ENCODE measurements around the gene SMARCA2. TPM values are rescaled to one million over a fixed set of nuclear protein-coding genes. Genes with fewer than 3 reads are reported as not detected.

Gene SMARCA2
- polyA plus RNA-seq, 2 of the 4 experiments (the other 2 are of a cell fraction): 28.7 to 33.0 TPM

GRCh38 chr9:2177121-2177520, 162.0 kb downstream of the SMARCA2 start:
- ChIA-PET CTCF (interaction anchor here (0.5 to 0.6 kb wide), 2 partner anchors 14 to 486 kb away, joined by 3 to 6 read pairs; no protein-coding TSS in a partner anchor), POLR2A (no interaction called here)
- H3K4me2 ChIP-seq: no peak overlapping the region
- H3K27ac ChIP-seq: no peak overlapping the region
- H3K9me3 ChIP-seq: peaks cover 3% of the 10 kb centered on the region; the same call in 1 of the 3 replicates
- WGBS (ENCODE audit: missing lambda C conversion rate): 54% methylated on average over 2 of the region's 2 CpGs
- DNase-seq (ENCODE audit: low read depth in 1 of 2, low spot score in 1 of 2) (no peak), ATAC-seq (no peak), FAIRE-seq (no peak)
- no peak for TF ChIP-seq ZFP36 (IDR thresholded peaks at IDR 0.05; ENCODE audit: borderline replicate concordance, partially characterized antibody)
- TF ChIP-seq CBX2 (IDR thresholded peaks at IDR 0.05; ENCODE audit: borderline replicate concordance, low read depth): no peak
- no peak for TF ChIP-seq KDM5A (IDR thresholded peaks at IDR 0.05)
- no peak for TF ChIP-seq ZSCAN20 (CRISPR knock-in tag; IDR thresholded peaks at IDR 0.05)
- no peak overlapping the region for H3K4me3 ChIP-seq
- no peaks in the 10 kb centered on the region for H3K4me1 ChIP-seq

DNA sequence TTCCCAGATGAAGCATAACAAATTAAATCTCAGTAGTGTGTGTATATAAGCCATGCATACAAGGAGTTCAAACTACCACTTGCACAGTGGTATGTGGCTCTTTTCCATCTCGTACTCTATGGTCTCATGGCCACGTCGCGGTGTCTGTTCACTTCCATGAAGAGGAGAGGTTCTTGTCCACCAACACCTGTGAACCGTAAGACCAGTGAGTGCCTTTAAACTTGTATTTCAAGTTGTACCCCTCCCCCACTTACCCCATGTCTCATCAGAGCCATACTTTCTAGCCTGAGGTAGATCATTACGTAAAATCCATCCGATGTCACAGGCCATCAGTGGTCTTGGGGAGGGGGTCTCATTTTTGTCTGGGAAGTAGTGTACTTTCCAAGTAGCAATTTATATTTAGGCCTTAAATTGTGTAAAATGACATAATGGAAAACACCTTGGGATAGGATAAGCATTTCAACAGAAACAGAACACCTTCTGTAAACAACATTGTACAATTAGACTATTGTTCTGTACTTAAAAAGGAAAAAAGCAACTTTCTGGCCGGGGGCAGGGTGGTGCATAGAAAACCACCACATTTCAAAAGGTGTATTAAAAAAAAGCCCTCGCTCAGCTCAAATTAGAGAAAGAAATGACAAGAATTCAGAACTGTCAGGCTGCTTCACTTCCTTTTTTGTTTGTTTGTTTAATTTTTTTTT, 163.0 kb downstream of the SMARCA2 start:
- DNase-seq (ENCODE audit: low read depth in 1 of 2, low spot score in 1 of 2) (no peak), ATAC-seq (no peak), FAIRE-seq (no peak)
- Histone ChIP-seq H3K27ac (no peak overlapping the region), H3K4me3 (no peak overlapping the region), H3K4me2 (no peak overlapping the region), H3K9me3 (0 out of 3 replicates have a peak, but pooled peaks cover 3% of the 10 kb centered on the region), H3K4me1 (no peaks in the 10 kb centered on the region)
- 87% methylated on average over 9 of the region's 9 CpGs for WGBS (ENCODE audit: missing lambda C conversion rate)
- CTCF ChIA-PET: interaction anchor here (2.0 kb wide), 1 partner anchor 12 kb away, joined by 5 read pairs; no protein-coding TSS in a partner anchor
- POLR2A ChIA-PET: no interaction called here
- TF ChIP-seq JUN (IDR thresholded peaks at IDR 0.05) (no peak), KDM5A (IDR thresholded peaks at IDR 0.05) (no peak), FOSB (CRISPR knock-in tag; IDR thresholded peaks at IDR 0.05) (no peak), MAFK (IDR thresholded peaks at IDR 0.05; ENCODE audit: partially characterized antibody) (no peak), HDAC2 (IDR thresholded peaks at IDR 0.05) (no peak), EHF (CRISPR knock-in tag; IDR thresholded peaks at IDR 0.05) (no peak), GATA3 (IDR thresholded peaks at IDR 0.05; ENCODE audit: borderline replicate concordance) (no peak), TFCP2L1 (CRISPR knock-in tag; IDR thresholded peaks at IDR 0.05) (no peak), ESRRA (IDR thresholded peaks at IDR 0.05; ENCODE audit: borderline replicate concordance, low read length) (no peak), POLR2A (IDR thresholded peaks at IDR 0.05; ENCODE audit: low read length) (no peak), NFE2L2 (conservative IDR thresholded peaks at IDR 0.05; ENCODE audit: low read length) (no peak), NPAS2 (CRISPR knock-in tag; IDR thresholded peaks at IDR 0.05; ENCODE audit: borderline replicate concordance) (no peak), MAX (IDR thresholded peaks at IDR 0.05) (no peak), FOXS1 (CRISPR knock-in tag; IDR thresholded peaks at IDR 0.05) (no peak), HMGXB4 (CRISPR knock-in tag; IDR thresholded peaks at IDR 0.05; ENCODE audit: borderline replicate concordance) (no peak)
- TF ChIP-seq, protein P1, sequence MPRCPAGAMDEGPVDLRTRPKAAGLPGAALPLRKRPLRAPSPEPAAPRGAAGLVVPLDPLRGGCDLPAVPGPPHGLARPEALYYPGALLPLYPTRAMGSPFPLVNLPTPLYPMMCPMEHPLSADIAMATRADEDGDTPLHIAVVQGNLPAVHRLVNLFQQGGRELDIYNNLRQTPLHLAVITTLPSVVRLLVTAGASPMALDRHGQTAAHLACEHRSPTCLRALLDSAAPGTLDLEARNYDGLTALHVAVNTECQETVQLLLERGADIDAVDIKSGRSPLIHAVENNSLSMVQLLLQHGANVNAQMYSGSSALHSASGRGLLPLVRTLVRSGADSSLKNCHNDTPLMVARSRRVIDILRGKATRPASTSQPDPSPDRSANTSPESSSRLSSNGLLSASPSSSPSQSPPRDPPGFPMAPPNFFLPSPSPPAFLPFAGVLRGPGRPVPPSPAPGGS (IDR thresholded peaks at IDR 0.05): no peak
- TF ChIP-seq, protein P2, sequence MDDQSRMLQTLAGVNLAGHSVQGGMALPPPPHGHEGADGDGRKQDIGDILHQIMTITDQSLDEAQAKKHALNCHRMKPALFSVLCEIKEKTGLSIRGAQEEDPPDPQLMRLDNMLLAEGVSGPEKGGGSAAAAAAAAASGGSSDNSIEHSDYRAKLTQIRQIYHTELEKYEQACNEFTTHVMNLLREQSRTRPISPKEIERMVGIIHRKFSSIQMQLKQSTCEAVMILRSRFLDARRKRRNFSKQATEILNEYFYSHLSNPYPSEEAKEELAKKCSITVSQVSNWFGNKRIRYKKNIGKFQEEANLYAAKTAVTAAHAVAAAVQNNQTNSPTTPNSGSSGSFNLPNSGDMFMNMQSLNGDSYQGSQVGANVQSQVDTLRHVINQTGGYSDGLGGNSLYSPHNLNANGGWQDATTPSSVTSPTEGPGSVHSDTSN (IDR thresholded peaks at IDR 0.05): no peak

GRCh38 chr9:2179567-2179966, 164.4 kb downstream of the SMARCA2 start:
- ATAC-seq (0 out of 6 replicates have a peak, but pooled peaks of 1 of the 2 experiments have one; percentile 33), FAIRE-seq (no peak), DNase-seq (ENCODE audit: low read depth in 1 of 2, low spot score in 1 of 2) (no peak)
- ChIA-PET CTCF (interaction anchor here (2.0 kb wide), 1 partner anchor 10 kb away, joined by 5 read pairs; no protein-coding TSS in a partner anchor), POLR2A (interaction anchor here (0.6 kb wide), 1 partner anchor 22 kb away, joined by 7 read pairs; no protein-coding TSS in a partner anchor)
- Histone ChIP-seq H3K27ac (no peak overlapping the region), H3K4me3 (no peak overlapping the region), H3K4me2 (no peak overlapping the region), H3K9me3 (no peaks in the 10 kb centered on the region), H3K4me1 (no peaks in the 10 kb centered on the region)
- WGBS (ENCODE audit: missing lambda C conversion rate): 82% methylated on average over 3 of the region's 3 CpGs
- TF ChIP-seq CHD2 (IDR thresholded peaks at IDR 0.05; ENCODE audit: low read length, partially characterized antibody): no peak
- no peak for TF ChIP-seq TP53 (CRISPR knock-in tag; IDR thresholded peaks at IDR 0.05)
- no peak for TF ChIP-seq JUNB (IDR thresholded peaks at IDR 0.05)
- TF ChIP-seq, protein P1 (IDR thresholded peaks at IDR 0.05): no peak
- TF ChIP-seq HOXB5 (CRISPR knock-in tag; IDR thresholded peaks at IDR 0.05): no peak
- TF ChIP-seq NR3C1 (IDR thresholded peaks at IDR 0.05): no peak
- no peak for TF ChIP-seq KDM1A (IDR thresholded peaks at IDR 0.05; ENCODE audit: low read depth)
- no peak for TF ChIP-seq TFCP2L1 (CRISPR knock-in tag; IDR thresholded peaks at IDR 0.05)
- TF ChIP-seq ATOH8 (CRISPR knock-in tag; IDR thresholded peaks at IDR 0.05; ENCODE audit: low read depth): no peak
- TF ChIP-seq HOXB13 (CRISPR knock-in tag; IDR thresholded peaks at IDR 0.05; ENCODE audit: low read depth): no peak
- TF ChIP-seq CHD4 (IDR thresholded peaks at IDR 0.05; ENCODE audit: borderline replicate concordance): no peak
- TF ChIP-seq MYC (IDR thresholded peaks at IDR 0.05; ENCODE audit: borderline replicate concordance, low read length): no peak

Data from A549 (cell line).